H9 (cell line): ENCODE results near the gene PTGIR. TPM values are rescaled to one million over a fixed set of nuclear protein-coding genes. Genes with fewer than 3 reads are reported as not detected.

Experiments used
- DNase-seq: peaks from one replicate; pipeline ENCODE4 v3.0.0-alpha.2; 2017
- H2AFZ ChIP-seq: one replicate; pipeline ENCODE4 v1.6.1; 2013; ENCODE audit warnings: mild to moderate bottlenecking, low read length, control low read depth, moderate library complexity
- H2AK5ac ChIP-seq: 2 replicates; pipeline ENCODE4 v1.6.1; 2013; ENCODE audit warnings: low read length, control low read depth, mixed read lengths; ENCODE audit not compliant: insufficient read length
- H2BK120ac ChIP-seq: one replicate; pipeline ENCODE4 v1.6.1; 2013; ENCODE audit warnings: low read depth, mild to moderate bottlenecking, low read length, control low read depth, inconsistent platforms; ENCODE audit not compliant: poor library complexity, severe bottlenecking
- H2BK12ac ChIP-seq: 2 replicates; pipeline ENCODE4 v1.6.1; 2013; ENCODE audit warnings: low read length, control low read depth, mixed read lengths, low read depth; ENCODE audit not compliant: insufficient read length
- H2BK15ac ChIP-seq: 2 replicates; pipeline ENCODE4 v1.6.1; 2013; ENCODE audit warnings: low read depth, low read length, control low read depth
- H2BK20ac ChIP-seq: one replicate; pipeline ENCODE4 v1.6.1; 2013; ENCODE audit warnings: low read depth, mild to moderate bottlenecking, low read length, control low read depth, inconsistent platforms; ENCODE audit not compliant: poor library complexity, severe bottlenecking
- H2BK5ac ChIP-seq: 2 replicates; pipeline ENCODE4 v1.6.1; 2013; ENCODE audit warnings: low read length, control low read depth, mixed read lengths; ENCODE audit not compliant: insufficient read length
- H3K14ac ChIP-seq: 2 replicates; pipeline ENCODE4 v1.6.1; 2013; ENCODE audit warnings: low read length, control low read depth; ENCODE audit not compliant: insufficient read depth
- H3K18ac ChIP-seq: 2 replicates; pipeline ENCODE4 v1.6.1; 2013; ENCODE audit warnings: low read depth, mild to moderate bottlenecking, mixed read lengths, low read length, control low read depth; ENCODE audit not compliant: insufficient read length
- H3K23ac ChIP-seq: 2 replicates; pipeline ENCODE4 v1.6.1; 2013; ENCODE audit warnings: low read length, control low read depth, mixed read lengths, low read depth; ENCODE audit not compliant: insufficient read length
- H3K23me2 ChIP-seq: 2 replicates; pipeline ENCODE4 v1.6.1; 2013; ENCODE audit warnings: low read depth, mild to moderate bottlenecking, mixed read lengths, low read length, control low read depth; ENCODE audit not compliant: insufficient read length, poor library complexity, severe bottlenecking
- H3K27ac ChIP-seq: 2 replicates; pipeline ENCODE4 v1.5.1; 2013; ENCODE audit warnings: low read length, control low read depth, mixed read lengths, low read depth; ENCODE audit not compliant: insufficient read length
- H3K27me3 ChIP-seq: 2 replicates; pipeline ENCODE4 v1.6.1; 2013; ENCODE audit warnings: low read length, control low read depth, inconsistent platforms; ENCODE audit not compliant: insufficient read depth
- H3K4ac ChIP-seq: 2 replicates; pipeline ENCODE4 v1.6.1; 2013; ENCODE audit warnings: low read depth, mild to moderate bottlenecking, control low read depth, inconsistent platforms, low read length, moderate library complexity
- H3K4me1 ChIP-seq: 2 replicates; pipeline ENCODE4 v1.6.1; 2013; ENCODE audit warnings: low read length, control low read depth, inconsistent platforms; ENCODE audit not compliant: insufficient read depth
- H3K4me2 ChIP-seq: 2 replicates; pipeline ENCODE4 v1.6.1; 2013; ENCODE audit warnings: low read length, control low read depth, mixed read lengths; ENCODE audit not compliant: insufficient read length, insufficient read depth
- H3K56ac ChIP-seq: 2 replicates; pipeline ENCODE4 v1.6.1; 2013; ENCODE audit warnings: low read depth, mild to moderate bottlenecking, mixed read lengths, low read length, control low read depth; ENCODE audit not compliant: insufficient read length
- H3K79me1 ChIP-seq: 2 replicates; pipeline ENCODE4 v1.6.1; 2013; ENCODE audit warnings: low read depth, mild to moderate bottlenecking, moderate library complexity, low read length, control low read depth, inconsistent platforms; ENCODE audit not compliant: insufficient read depth, poor library complexity, severe bottlenecking
- H3K79me2 ChIP-seq: 2 replicates; pipeline ENCODE4 v1.6.1; 2013; ENCODE audit warnings: low read length, control low read depth, inconsistent platforms; ENCODE audit not compliant: insufficient read depth
- H3K9ac ChIP-seq: 2 replicates; pipeline ENCODE4 v1.6.1; 2013; ENCODE audit warnings: low read length, control low read depth, mixed read lengths; ENCODE audit not compliant: insufficient read length; ENCODE audit errors: extremely low read depth
- H3K9me3 ChIP-seq: one replicate; pipeline ENCODE4 v1.6.1; 2013; ENCODE audit warnings: low read depth, low read length, inconsistent platforms; ENCODE audit not compliant: control insufficient read depth
- H3T11ph ChIP-seq: one replicate; pipeline ENCODE4 v1.6.1; 2013; ENCODE audit warnings: mild to moderate bottlenecking, low read length, control low read depth, inconsistent platforms
- H4K20me1 ChIP-seq: one replicate; pipeline ENCODE4 v1.6.1; 2013; ENCODE audit not compliant: control insufficient read depth, insufficient read length, insufficient read depth
- H4K5ac ChIP-seq: 2 replicates; pipeline ENCODE4 v1.6.1; 2013; ENCODE audit warnings: low read depth, mild to moderate bottlenecking, mixed read lengths, low read length, control low read depth; ENCODE audit not compliant: insufficient read length
- H4K8ac ChIP-seq: replicated peaks from 2 replicates; pipeline ENCODE4 v1.6.1; 2013; ENCODE audit warnings: low read length, control low read depth, mixed read lengths, low read depth; ENCODE audit not compliant: insufficient read length
- H4K91ac ChIP-seq: 2 replicates; pipeline ENCODE4 v1.6.1; 2013; ENCODE audit warnings: low read depth, mild to moderate bottlenecking, moderate library complexity, mixed read lengths, low read length, control low read depth; ENCODE audit not compliant: insufficient read length
- H3K27ac Mint-ChIP-seq, 3 experiments: 2 replicates in 2 of 3; 3 replicates in 1 of 3; pipeline ENCODE4 v1.8.0; 2020 to 2021; ENCODE audit warnings: mixed read lengths in 3 of 3, mild to moderate bottlenecking in 1 of 3, moderate library complexity in 1 of 3
- H3K27me3 Mint-ChIP-seq: 2 replicates; pipeline ENCODE4 v1.8.0; 2021; ENCODE audit warnings: low read depth, mild to moderate bottlenecking, moderate library complexity, mixed read lengths
- H3K36me3 Mint-ChIP-seq, 3 experiments: 2 replicates in 2 of 3; 3 replicates in 1 of 3; pipeline ENCODE4 v1.8.0; 2020 to 2021; ENCODE audit warnings: low read depth in 3 of 3, mixed read lengths in 3 of 3; ENCODE audit not compliant: insufficient read depth in 1 of 3
- H3K4me1 Mint-ChIP-seq, 2 experiments: 2 replicates each; pipeline ENCODE4 v1.8.0; 2020; ENCODE audit warnings: mixed read lengths in 2 of 2
- H3K4me3 Mint-ChIP-seq, 2 experiments: 2 replicates in 1 of 2; 3 replicates in 1 of 2; pipeline ENCODE4 v1.8.0; 2020 to 2021; ENCODE audit warnings: mild to moderate bottlenecking in 2 of 2, mixed read lengths in 2 of 2, moderate library complexity in 1 of 2
- H3K9me3 Mint-ChIP-seq, 2 experiments: 2 replicates in 1 of 2; 3 replicates in 1 of 2; pipeline ENCODE4 v1.8.0; 2020; ENCODE audit warnings: mild to moderate bottlenecking in 2 of 2, mixed read lengths in 2 of 2, moderate library complexity in 1 of 2
- CTCF ChIP-seq: fragments of 200-600 bp; sonication (generic); conservative IDR thresholded peaks from 3 replicates; pipeline ENCODE4 v1.8.0; 2021; ENCODE audit warnings: antibody characterized with exemption, mild to moderate bottlenecking
- WGBS: extraction: QIAGEN DNeasy Blood & Tissue Kit; methylation state at CpG from one replicate; pipeline ENCODE4 v1.1.7; 2013; ENCODE audit warnings: missing lambda C conversion rate, low lambda C conversion rate, mixed read lengths; ENCODE audit not compliant: insufficient read length; ENCODE audit errors: extremely low coverage; 5-methylcytosine and 5-hydroxymethylcytosine counted together
- total RNA-seq: library from RNA; stranded (reverse); gene quantifications from 2 replicates; pipeline ENCODE4 v1.2.1, GENCODE V29; 2021

The PTGIR gene
- total RNA-seq, 1 experiment from 2014 or later = not detected

- Mint-ChIP-seq H3K27me3 (peaks cover 41% of the 10 kb centered on the region), H3K27ac (no peak overlapping the region), H3K4me1 (peaks cover 22 to 30% of the 10 kb centered on the region in 2 experiments), H3K4me3 (peak overlapping the region; percentile 21 to 77; a peak in 2 of 5 replicates), H3K36me3 (no peaks in the 10 kb centered on the region), H3K9me3 (no peaks in the 10 kb centered on the region)
- H2BK15ac ChIP-seq = no peak overlapping the region
- H3K18ac ChIP-seq = no peak overlapping the region
- H4K5ac ChIP-seq = no peak overlapping the region
- no peak overlapping the region for H3K4ac ChIP-seq
- no peak overlapping the region for H2BK120ac ChIP-seq
- no peak overlapping the region for H4K8ac ChIP-seq
- H3K56ac ChIP-seq = no peak overlapping the region
- H3K79me2 ChIP-seq = no peaks in the 10 kb centered on the region
- peaks cover 7% of the 10 kb centered on the region; the same call in 1 of the 2 replicates for H3K4me1 ChIP-seq
- no peak overlapping the region for H2AK5ac ChIP-seq
- no peak overlapping the region for H2AFZ ChIP-seq
- H3K9me3 ChIP-seq = no peaks in the 10 kb centered on the region
- no peak overlapping the region for H3K4me2 ChIP-seq
- H2BK20ac ChIP-seq = no peak overlapping the region
- no peak overlapping the region for H3K23ac ChIP-seq
- no peak overlapping the region for H2BK12ac ChIP-seq
- DNase-seq = no peak
- WGBS = no CpG with 5 or more reads among the region's 3 CpGs
- H2BK5ac ChIP-seq = no peak overlapping the region
- no peak for TF ChIP-seq CTCF
- no peaks in the 10 kb centered on the region for H3K79me1 ChIP-seq
- H3K14ac ChIP-seq = no peak overlapping the region
- H4K91ac ChIP-seq = no peak overlapping the region
- no peak overlapping the region for H3K9ac ChIP-seq
- H3T11ph ChIP-seq = no peak overlapping the region
- peaks cover 27% of the 10 kb centered on the region for H3K27me3 ChIP-seq
- peaks cover 9% of the 10 kb centered on the region for H3K23me2 ChIP-seq
- no peaks in the 10 kb centered on the region for H4K20me1 ChIP-seq
- no peak overlapping the region for H3K27ac ChIP-seq
Observed at GRCh38 chr19:46633130-46633529, 8.2 kb upstream of the PTGIR start.
